HepG2 (cell line): Measurements from ENCODE around the gene DUSP16. TPM values are rescaled to one million over a fixed set of nuclear protein-coding genes. Genes with fewer than 3 reads are reported as not detected.

Experiments used
- ATF3 ChIP-seq: sonication (generic); formaldehyde crosslinking; IDR thresholded peaks from 2 replicates; pipeline ENCODE4 v1.4.0; 2020; ENCODE audit warnings: missing genetic modification reagents
- ATF7-NPFF ChIP-seq: sonication (generic); formaldehyde crosslinking; IDR thresholded peaks from 2 replicates; pipeline ENCODE4 v1.8.1; 2023; ENCODE audit warnings: mild to moderate bottlenecking, low read depth, missing genetic modification reagents, moderate library complexity
- CEBPB ChIP-seq: IDR thresholded peaks from 2 replicates; pipeline ENCODE4 v1.6.1; 2011; ENCODE audit warnings: low read depth, low read length, improper control_type of control experiment, borderline replicate concordance
- CTCF ChIP-seq: sonication (generic); formaldehyde crosslinking; IDR thresholded peaks from 2 replicates; pipeline ENCODE4 v1.5.0; 2020; ENCODE audit warnings: mild to moderate bottlenecking, missing genetic modification reagents, moderate library complexity
- EHMT2 ChIP-seq: fragments of 200-600 bp; sonication (generic); IDR thresholded peaks from 2 replicates; pipeline ENCODE4 v1.7.0; 2017; ENCODE audit warnings: antibody characterized with exemption, low read depth, low read length, borderline replicate concordance
- ELF1 ChIP-seq: sonication (generic); formaldehyde crosslinking; IDR thresholded peaks from 2 replicates; pipeline ENCODE4 v1.4.0; 2020; ENCODE audit warnings: missing genetic modification reagents
- FOXP1 ChIP-seq, 2 experiments: fragments of 450-650 bp in 1 of 2; IDR thresholded peaks; 2 replicates each; pipeline ENCODE4 v1.6.1; 2017 to 2018; ENCODE audit warnings: antibody characterized with exemption in 1 of 2
- KDM3A ChIP-seq: IDR thresholded peaks from 2 replicates; pipeline ENCODE4 v1.6.1; 2018; ENCODE audit warnings: low read depth, missing compliant biosample characterization
- MED1 ChIP-seq: sonication (generic); formaldehyde crosslinking; IDR thresholded peaks from 2 replicates; pipeline ENCODE4 v1.4.0; 2020; ENCODE audit warnings: missing genetic modification reagents
- MYNN ChIP-seq: sonication (generic); formaldehyde crosslinking; IDR thresholded peaks from 2 replicates; pipeline ENCODE4 v1.4.0; 2020; ENCODE audit warnings: mild to moderate bottlenecking, low read depth, missing genetic modification reagents
- NPAS2 ChIP-seq: sonication (generic); formaldehyde crosslinking; IDR thresholded peaks from 2 replicates; pipeline ENCODE4 v1.8.0; 2022; ENCODE audit warnings: mild to moderate bottlenecking, missing genetic modification reagents, borderline replicate concordance
- PAF1 ChIP-seq: IDR thresholded peaks from 2 replicates; pipeline ENCODE4 v1.6.1; 2016; ENCODE audit warnings: missing genetic modification reagents, missing compliant biosample characterization
- PHB2 ChIP-seq: fragments of 450-650 bp; IDR thresholded peaks from 2 replicates; pipeline ENCODE4 v1.6.1; 2018; ENCODE audit not compliant: partially characterized antibody
- RAD21 ChIP-seq: fragments of 450-650 bp; formaldehyde crosslinking; IDR thresholded peaks from 2 replicates; pipeline ENCODE4 v1.5.0; 2020; ENCODE audit warnings: mild to moderate bottlenecking
- RXRA ChIP-seq: sonication (generic); formaldehyde crosslinking; IDR thresholded peaks from 2 replicates; pipeline ENCODE4 v1.5.1; 2020; ENCODE audit warnings: missing genetic modification reagents
- SAP130 ChIP-seq: IDR thresholded peaks from 2 replicates; pipeline ENCODE4 v1.6.1; 2016; ENCODE audit warnings: low read depth
- SIN3A ChIP-seq: IDR thresholded peaks from 2 replicates; pipeline ENCODE4 v1.6.1; 2011; ENCODE audit warnings: low read depth, mild to moderate bottlenecking, control low read depth, low read length, borderline replicate concordance
- SMAD1 ChIP-seq: sonication (generic); formaldehyde crosslinking; IDR thresholded peaks from 2 replicates; pipeline ENCODE4 v1.4.0; 2020; ENCODE audit warnings: missing genetic modification reagents, low read depth, mild to moderate bottlenecking, borderline replicate concordance
- SMYD3 ChIP-seq: sonication (generic); formaldehyde crosslinking; IDR thresholded peaks from 2 replicates; pipeline ENCODE4 v1.8.1; 2023; ENCODE audit warnings: mild to moderate bottlenecking, missing genetic modification reagents
- SP5 ChIP-seq: IDR thresholded peaks from 2 replicates; pipeline ENCODE4 v1.6.1; 2016; ENCODE audit warnings: low read depth, borderline replicate concordance
- TMF1 ChIP-seq: sonication (generic); formaldehyde crosslinking; IDR thresholded peaks from 2 replicates; pipeline ENCODE4 v1.8.1; 2022; ENCODE audit warnings: low read depth, missing genetic modification reagents
- ZBTB42 ChIP-seq: sonication (generic); formaldehyde crosslinking; IDR thresholded peaks from 2 replicates; pipeline ENCODE4 v1.5.0; 2020; ENCODE audit warnings: mild to moderate bottlenecking, missing genetic modification reagents
- ZNF280D ChIP-seq: sonication (generic); formaldehyde crosslinking; IDR thresholded peaks from 2 replicates; pipeline ENCODE4 v1.5.1; 2020; ENCODE audit warnings: mild to moderate bottlenecking, missing genetic modification reagents
- ZNF367 ChIP-seq: sonication (generic); formaldehyde crosslinking; IDR thresholded peaks from 2 replicates; pipeline ENCODE4 v1.4.0; 2020; ENCODE audit warnings: missing genetic modification reagents, borderline replicate concordance
- ZNF546 ChIP-seq: sonication (generic); formaldehyde crosslinking; conservative IDR thresholded peaks from 2 replicates; pipeline ENCODE4 v1.8.1; 2023; ENCODE audit warnings: mild to moderate bottlenecking, missing genetic modification reagents
- ZNF557 ChIP-seq: sonication (generic); formaldehyde crosslinking; IDR thresholded peaks from 2 replicates; pipeline ENCODE4 v1.4.0; 2020; ENCODE audit warnings: missing genetic modification reagents
- ZNF576 ChIP-seq: sonication (generic); formaldehyde crosslinking; IDR thresholded peaks from 2 replicates; pipeline ENCODE4 v1.4.0; 2020; ENCODE audit warnings: mild to moderate bottlenecking, missing genetic modification reagents
- ZNF605 ChIP-seq: sonication (generic); formaldehyde crosslinking; IDR thresholded peaks from 2 replicates; pipeline ENCODE4 v1.8.0; 2022; ENCODE audit warnings: mild to moderate bottlenecking, missing genetic modification reagents
- polyA plus RNA-seq, 8 experiments: library from polyadenylated mRNA; depleted of rRNA in 3 of 8; stranded (reverse) in 7 of 8; unstranded in 1 of 8; fragments of >200 nt; fragmentation: Illumina TruSeq in 4 of 8; extraction: Trizol in 4 of 8; gene quantifications; 2 replicates each; pipeline versions ENCODE4 v1.2.1 to v1.2.3, GENCODE V29; 2011 to 2016; ENCODE audit warnings: low read depth in 4 of 8, missing spikeins in 1 of 8, mixed read lengths in 1 of 8; ENCODE audit not compliant: insufficient read depth in 1 of 8
- total RNA-seq, 5 experiments: library from RNA; depleted of rRNA; stranded (reverse); fragments of >200 nt; fragmentation: Illumina TruSeq; extraction: Trizol; gene quantifications; 2 replicates each; pipeline ENCODE4 v1.2.3, GENCODE V29; 2016; ENCODE audit warnings: low read depth in 1 of 5

The DUSP16 gene
- total and polyA plus RNA-seq, 2 of the 13 experiments (the other 11 are each of a cell fraction or from before 2014, with no cell fraction given), result 45.7 to 46.6 TPM

- TF ChIP-seq ZNF280D (CRISPR knock-in tag) (no peak), ATF3 (CRISPR knock-in tag) (no peak), SMYD3 (no peak), SIN3A (0 out of 2 replicates have a peak, but pooled peaks have one; percentile 55), TMF1 (CRISPR knock-in tag) (no peak), ZNF546 (no peak), ZNF576 (no peak), RAD21 (CRISPR knock-in tag) (peak; percentile 52), FOXP1 (IDR thresholded peaks at IDR 0.05) (no peak), FOXP1 (CRISPR knock-in tag; IDR thresholded peaks at IDR 0.05) (no peak), CEBPB (no peak), CTCF (CRISPR knock-in tag) (peak; percentile 47), ATF7-NPFF (CRISPR knock-in tag) (peak; percentile 47), SP5 (CRISPR knock-in tag) (peak; percentile 24; the same call in 1 of the 2 replicates), ELF1 (CRISPR knock-in tag) (no peak), PAF1 (CRISPR knock-in tag) (no peak), NPAS2 (CRISPR knock-in tag) (no peak), SAP130 (CRISPR knock-in tag) (peak; percentile 64), ZBTB42 (no peak), EHMT2 (no peak), MYNN (CRISPR knock-in tag) (no peak), PHB2 (no peak), ZNF367 (CRISPR knock-in tag) (no peak), MED1 (peak; percentile 52; the same call in 1 of the 2 replicates), SMAD1 (CRISPR knock-in tag) (no peak), ZNF557 (CRISPR knock-in tag) (no peak), ZNF605 (CRISPR knock-in tag) (no peak), RXRA (CRISPR knock-in tag) (peak; percentile 49; the same call in 1 of the 2 replicates), KDM3A (CRISPR knock-in tag) (0 out of 2 replicates have a peak, but pooled peaks have one; percentile 35)
Measured at GRCh38 chr12:12562585-12563261, at the start of gene DUSP16 (continued).
